Activated CD8-positive, alpha-beta T cell treated with anti-CD3 and anti-CD28 coated beads, Interleukin-2, amount 10 ng/mL, durations not matched to agents 7 days and 5 days (primary cell): Measurements from ENCODE around the gene AHCY. TPM values are rescaled to one million over a fixed set of nuclear protein-coding genes. Genes with fewer than 3 reads are reported as not detected.
"Not testable (repeated sequence)": the region's sequence is repeated elsewhere in the genome, so short reads cannot be mapped to it uniquely, and the experiment has no call there.

Source experiments
- ATAC-seq: fragments of 150-1000 bp; cut with Tn5 transposase; one replicate; pipeline ENCODE4 v1.10.0; 2021; ENCODE audit warnings: moderate library complexity
- CTCF ChIA-PET: fragments of 350-600 bp; sonication (Branson Sonifier 250); formaldehyde crosslinking; loops from one replicate; lab custom pipeline; 2021; ENCODE audit warnings: antibody characterized with exemption; lab: Charles Lee
- POLR2A ChIA-PET: fragments of 350-600 bp; sonication (Branson Sonifier 250); formaldehyde crosslinking; loops from one replicate; lab custom pipeline; 2021; ENCODE audit warnings: antibody characterized with exemption; lab: Charles Lee
- DNase-seq: peaks from one replicate; pipeline ENCODE4 v3.0.0-alpha.2; 2020
- H3K27ac Mint-ChIP-seq: one replicate; pipeline ENCODE4 v1.8.0; 2021; ENCODE audit warnings: mild to moderate bottlenecking, mixed read lengths
- H3K27me3 Mint-ChIP-seq: one replicate; pipeline ENCODE4 v1.8.0; 2021; ENCODE audit warnings: low read depth, mixed read lengths
- H3K36me3 Mint-ChIP-seq: one replicate; pipeline ENCODE4 v1.8.0; 2021; ENCODE audit warnings: low read depth, mixed read lengths
- H3K4me1 Mint-ChIP-seq: one replicate; pipeline ENCODE4 v1.8.0; 2021; ENCODE audit warnings: low read depth, mixed read lengths
- H3K4me3 Mint-ChIP-seq: one replicate; pipeline ENCODE4 v1.8.0; 2021; ENCODE audit warnings: mild to moderate bottlenecking, mixed read lengths
- H3K9me3 Mint-ChIP-seq: one replicate; pipeline ENCODE4 v1.8.0; 2022; ENCODE audit warnings: mixed read lengths; ENCODE audit not compliant: insufficient read depth
- total RNA-seq, 2 experiments: library from RNA; stranded (reverse); gene quantifications; one replicate each; pipeline ENCODE4 v1.2.3, GENCODE V29; 2021

AHCY gene
- total RNA-seq, 2 experiments from 2014 or later = 90.2 to 94.4 TPM

DNA sequence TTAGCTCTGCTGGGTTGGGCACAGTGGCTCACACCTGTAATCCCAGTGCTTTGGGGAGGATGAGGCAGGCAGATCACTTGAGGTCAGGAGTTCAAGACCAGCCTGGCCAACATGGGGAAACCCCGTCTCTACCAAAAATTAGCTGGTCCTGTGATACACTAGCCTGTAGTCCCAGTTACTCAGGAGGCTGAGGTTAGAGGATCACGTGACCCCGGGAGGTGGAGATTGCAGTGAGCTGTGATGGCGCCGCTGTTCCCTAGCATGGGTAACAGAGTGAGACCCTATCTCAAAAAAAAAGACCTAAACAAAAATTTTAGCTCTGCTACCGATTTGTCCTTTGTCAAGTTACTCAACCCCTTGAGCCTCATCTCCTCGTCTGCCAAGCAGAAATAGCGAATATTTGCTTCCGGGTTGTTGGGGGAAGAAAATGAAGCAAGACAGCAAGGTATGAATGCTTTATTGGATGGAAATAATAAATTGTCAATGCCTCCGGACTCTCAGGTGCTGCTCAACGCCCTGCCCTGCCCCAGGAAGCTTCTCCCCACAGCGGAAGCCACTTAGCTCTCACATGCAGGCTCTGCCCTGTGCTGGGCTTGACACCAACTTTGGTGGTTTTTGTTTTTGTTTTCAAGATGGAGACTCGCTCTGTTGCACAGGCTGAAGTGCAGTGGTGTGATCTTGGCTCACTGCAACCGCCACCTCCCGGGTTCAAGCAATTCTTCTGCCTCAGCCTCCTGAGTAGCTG is 35.0 kb upstream of the AHCY start:
- Mint-ChIP-seq H3K4me3 (no peak overlapping the region), H3K4me1 (peaks cover 3% of the 10 kb centered on the region), H3K27ac (no peak overlapping the region), H3K9me3 (no peaks in the 10 kb centered on the region), H3K27me3 (no peaks in the 10 kb centered on the region), H3K36me3 (no peaks in the 10 kb centered on the region)
- ChIA-PET CTCF (interaction anchor here (1.1 kb wide), 1 partner anchor 25 kb away, joined by 4 read pairs; no protein-coding TSS in a partner anchor), POLR2A (no interaction called here)
- DNase-seq (no peak), ATAC-seq (no peak)

DNA sequence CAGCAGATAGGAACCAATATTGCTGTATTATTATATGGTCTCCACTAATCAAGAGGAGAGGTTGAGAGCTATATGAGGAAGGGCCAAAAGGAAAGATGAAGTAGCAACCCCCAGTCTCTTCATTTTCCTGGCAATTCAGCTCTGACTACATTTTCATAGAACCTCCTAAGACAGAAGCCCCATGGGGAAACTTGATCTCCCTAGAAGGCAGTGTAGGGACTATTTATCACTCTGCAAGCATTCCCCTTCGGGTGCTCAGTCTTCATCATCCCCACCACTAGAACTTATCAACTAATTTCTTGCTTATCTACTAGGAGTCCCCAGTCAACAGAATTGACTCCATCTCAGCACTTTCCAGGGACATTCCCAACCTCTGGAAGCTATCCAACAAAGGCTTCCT is 34.4 kb upstream of the AHCY start:
- Mint-ChIP-seq H3K36me3 (no peaks in the 10 kb centered on the region), H3K9me3 (no peaks in the 10 kb centered on the region), H3K27ac (no peak overlapping the region), H3K27me3 (no peaks in the 10 kb centered on the region), H3K4me3 (no peak overlapping the region), H3K4me1 (peaks cover 3% of the 10 kb centered on the region)
- ATAC-seq = no peak
- DNase-seq = no peak
- ChIA-PET POLR2A (interaction anchor here (0.6 to 1.2 kb wide), 2 partner anchors 26 to 658 kb away, joined by 3 to 5 read pairs; partner anchors contain the start of gene ITCH), CTCF (interaction anchor here (0.9 to 1.2 kb wide), 4 partner anchors 11 to 186 kb away, joined by 3 to 4 read pairs (median 4); no protein-coding TSS in a partner anchor)

DNA sequence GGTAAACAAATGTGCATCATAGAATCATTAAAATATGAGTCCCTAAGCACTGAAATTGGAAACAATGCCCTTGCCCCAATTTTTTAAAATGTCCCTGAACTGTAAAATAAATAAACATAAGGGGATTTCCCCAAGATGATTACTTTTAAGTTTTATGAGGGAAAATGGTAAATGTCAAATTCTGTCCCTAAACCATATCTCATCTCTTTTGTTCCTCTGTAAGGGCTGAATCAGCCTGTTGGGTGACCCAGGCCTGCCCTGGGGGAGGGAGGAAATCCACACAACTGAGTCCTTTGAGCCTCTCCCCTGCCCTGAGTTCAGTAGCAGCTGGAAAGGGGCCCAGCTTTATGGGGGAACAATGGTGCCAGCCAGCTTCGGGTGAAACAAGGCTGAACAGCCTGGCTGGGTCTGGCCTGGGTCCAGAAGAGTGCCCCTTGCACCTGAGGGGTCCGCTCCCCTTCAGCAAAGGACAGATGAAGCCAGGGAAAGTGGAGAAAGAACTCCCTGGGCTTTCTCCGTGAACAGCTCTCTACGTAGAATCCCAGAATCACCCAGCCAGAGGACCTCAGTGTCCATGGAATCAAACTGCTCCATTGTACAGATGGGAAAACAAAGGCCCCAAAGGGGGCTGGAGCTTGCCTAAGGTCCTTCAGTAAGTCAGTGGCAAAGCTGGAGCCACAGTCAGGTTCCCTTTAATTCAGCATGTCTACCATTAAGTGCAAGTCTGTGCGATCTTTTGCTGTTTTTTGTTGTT is 31.7 kb upstream of the AHCY start:
- ChIA-PET POLR2A (no interaction called here), CTCF (interaction anchor here (4.1 kb wide), 1 partner anchor 22 kb away, joined by 21 read pairs; no protein-coding TSS in a partner anchor)
- ATAC-seq (no peak), DNase-seq (no peak)
- H3K4me1 Mint-ChIP-seq = peaks cover 3% of the 10 kb centered on the region
- no peaks in the 10 kb centered on the region for H3K36me3 Mint-ChIP-seq
- no peak overlapping the region for H3K27ac Mint-ChIP-seq
- H3K27me3 Mint-ChIP-seq = no peaks in the 10 kb centered on the region
- no peak overlapping the region for H3K4me3 Mint-ChIP-seq
- no peaks in the 10 kb centered on the region for H3K9me3 Mint-ChIP-seq

DNA sequence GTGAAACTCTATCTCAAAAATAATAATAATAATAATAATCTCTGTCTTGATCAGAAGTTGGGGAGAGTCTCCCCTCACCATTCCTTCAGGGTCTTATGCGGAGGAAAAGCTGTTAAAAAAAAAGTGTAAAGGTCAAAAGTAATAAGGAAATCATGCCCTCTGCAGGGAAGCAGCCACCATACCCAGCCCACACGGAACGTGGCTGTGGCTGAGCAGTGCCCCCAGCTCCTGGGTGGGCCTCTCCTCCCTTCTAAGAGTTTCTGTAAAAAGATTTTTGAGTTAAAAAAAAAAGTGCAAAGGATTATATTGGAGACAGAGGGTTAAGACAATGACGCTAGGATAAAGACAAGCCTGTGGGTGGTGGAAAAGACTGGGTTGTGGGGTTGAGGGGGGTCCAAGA is 30.6 kb upstream of the AHCY start:
- ChIA-PET POLR2A (no interaction called here), CTCF (interaction anchor here (4.1 kb wide), 1 partner anchor 21 kb away, joined by 21 read pairs; no protein-coding TSS in a partner anchor)
- Mint-ChIP-seq H3K4me3 (no peak overlapping the region), H3K4me1 (peaks cover 3% of the 10 kb centered on the region), H3K27me3 (no peaks in the 10 kb centered on the region), H3K36me3 (no peaks in the 10 kb centered on the region), H3K9me3 (no peaks in the 10 kb centered on the region), H3K27ac (no peak overlapping the region)
- DNase-seq = no peak
- no peak for ATAC-seq

DNA sequence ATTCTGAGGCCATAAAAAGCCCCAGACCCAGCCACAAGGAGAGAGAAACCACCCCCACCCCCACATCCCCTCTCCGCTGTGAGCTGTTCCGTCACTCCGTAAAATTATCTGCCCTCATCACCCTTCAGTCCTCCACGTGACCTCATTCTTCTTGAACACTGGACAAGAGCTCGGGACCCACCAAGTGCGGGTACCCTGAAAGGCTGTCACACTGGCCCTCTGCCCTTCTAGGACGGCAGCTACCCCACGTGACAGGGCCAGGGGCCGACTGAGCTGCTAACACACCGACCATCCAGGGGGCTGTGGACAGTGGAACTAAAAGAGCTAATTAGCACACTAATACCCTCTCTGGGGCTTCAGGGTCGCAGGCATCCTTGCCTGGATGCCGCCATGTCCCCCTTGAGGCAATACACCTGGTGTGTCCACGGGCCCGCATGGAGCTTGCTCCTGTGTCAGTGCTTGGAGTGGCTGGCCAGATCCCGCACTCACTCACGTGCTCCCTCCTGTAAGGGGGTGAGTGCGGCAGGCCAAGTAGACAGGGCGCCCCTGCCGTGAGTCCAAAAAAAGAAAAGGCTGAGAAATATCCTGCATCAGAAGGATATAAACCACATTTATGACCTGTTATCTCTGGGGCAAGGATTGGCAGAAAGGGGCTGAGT is 29.2 kb upstream of the AHCY start:
- H3K27me3 Mint-ChIP-seq = no peaks in the 10 kb centered on the region
- no peaks in the 10 kb centered on the region for H3K4me1 Mint-ChIP-seq
- no peaks in the 10 kb centered on the region for H3K36me3 Mint-ChIP-seq
- no peak for ATAC-seq
- no peak overlapping the region for H3K4me3 Mint-ChIP-seq
- CTCF ChIA-PET = interaction anchor here (4.1 kb wide), 1 partner anchor 19 kb away, joined by 21 read pairs; no protein-coding TSS in a partner anchor
- H3K27ac Mint-ChIP-seq = no peak overlapping the region
- no peak for DNase-seq
- no peaks in the 10 kb centered on the region for H3K9me3 Mint-ChIP-seq
- POLR2A ChIA-PET = interaction anchor here (0.6 kb wide), 1 partner anchor 183 kb away, joined by 5 read pairs; no protein-coding TSS in a partner anchor

DNA sequence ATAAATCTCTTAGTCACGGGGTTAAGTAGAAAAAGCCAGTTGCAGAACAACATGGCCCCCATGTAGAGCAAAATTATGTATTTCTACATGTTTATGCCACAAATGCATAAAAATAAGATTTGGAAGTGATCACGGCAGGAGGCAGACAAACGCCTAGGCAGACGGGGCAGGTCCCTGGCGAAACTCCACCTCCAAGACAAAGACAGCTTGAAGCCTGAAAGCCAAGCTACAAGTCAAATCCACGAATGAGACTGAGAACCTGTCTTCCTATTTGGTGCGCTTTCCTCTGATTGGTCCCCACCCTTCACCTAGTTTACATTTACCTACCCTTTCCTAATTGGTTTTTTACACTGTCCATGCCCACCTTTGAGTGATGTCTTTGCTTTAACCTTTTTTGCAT is 28.7 kb upstream of the AHCY start:
- Mint-ChIP-seq H3K27ac (no peak overlapping the region), H3K36me3 (no peaks in the 10 kb centered on the region), H3K9me3 (no peaks in the 10 kb centered on the region), H3K4me1 (no peaks in the 10 kb centered on the region), H3K4me3 (no peak overlapping the region), H3K27me3 (no peaks in the 10 kb centered on the region)
- ATAC-seq = no peak
- CTCF ChIA-PET = no interaction called here
- POLR2A ChIA-PET = no interaction called here
- DNase-seq = no peak

DNA sequence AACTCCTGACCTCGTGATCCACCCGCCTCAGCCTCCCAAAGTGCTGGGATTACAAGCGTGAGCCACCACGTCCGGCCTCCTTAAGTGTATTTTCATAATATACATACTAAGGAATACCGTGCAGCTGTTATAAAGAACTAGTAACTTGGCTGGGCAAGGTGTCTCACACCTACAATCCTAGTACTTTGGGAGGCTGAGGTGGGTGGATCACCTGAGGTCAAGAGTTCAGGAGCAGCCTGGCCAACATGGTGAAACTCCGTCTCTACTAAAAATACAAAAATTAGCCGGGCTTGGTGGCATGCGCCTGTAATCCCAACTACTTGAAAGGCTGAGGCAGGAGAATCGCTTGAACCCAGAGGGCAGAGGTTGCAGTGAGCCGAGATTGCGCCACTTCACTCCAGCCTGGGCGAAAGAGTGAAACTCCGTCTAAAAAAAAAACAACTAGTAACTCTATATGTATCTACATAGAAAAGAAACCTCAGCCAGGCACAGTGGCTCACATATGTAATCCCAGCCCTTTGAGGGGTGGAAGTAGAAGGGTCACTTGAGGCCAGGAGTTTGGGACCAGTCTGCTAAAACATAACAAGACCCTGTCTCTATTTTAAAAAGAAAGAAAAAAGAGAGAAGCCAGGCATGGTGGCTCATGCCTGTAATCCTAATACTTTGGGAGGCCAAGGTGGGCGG is 27.8 kb upstream of the AHCY start:
- H3K4me1 Mint-ChIP-seq, H3K4me3 Mint-ChIP-seq, POLR2A ChIA-PET, CTCF ChIA-PET, H3K36me3 Mint-ChIP-seq, DNase-seq, H3K9me3 Mint-ChIP-seq, ATAC-seq, H3K27me3 Mint-ChIP-seq, H3K27ac Mint-ChIP-seq: not testable (repeated sequence)

DNA sequence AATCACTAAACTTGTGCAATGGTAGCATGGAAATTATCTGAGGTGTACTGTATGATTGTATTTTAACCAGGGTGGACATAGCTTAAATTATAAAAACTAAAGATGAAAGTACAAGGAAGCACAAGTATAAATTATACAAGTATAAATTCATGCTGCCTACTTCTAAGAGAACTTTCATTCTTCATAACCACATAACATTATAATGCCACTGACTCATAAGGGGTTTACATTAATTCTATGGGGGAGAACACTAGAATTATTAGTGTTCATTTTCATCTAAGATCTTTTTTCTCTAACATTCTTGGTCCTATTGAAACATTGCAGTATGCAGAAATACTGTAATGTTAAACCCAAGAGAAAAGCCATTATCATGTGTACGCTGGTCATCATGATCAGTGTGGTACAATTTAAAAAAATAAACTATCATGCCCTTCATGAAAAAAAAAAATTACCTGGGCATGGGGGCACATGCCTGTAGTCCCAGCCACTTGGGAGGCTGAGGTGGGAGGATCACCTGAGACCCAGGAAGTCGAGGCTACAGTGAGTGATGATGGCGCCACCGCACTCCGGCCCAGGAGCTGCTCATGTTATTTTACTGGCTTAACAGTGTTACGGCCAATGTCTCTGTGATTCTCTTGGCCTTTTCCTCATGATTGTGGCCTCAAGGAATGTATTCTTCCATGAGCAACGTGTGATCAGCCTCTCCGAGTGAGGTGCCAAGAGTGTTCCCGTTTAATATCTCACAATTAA is 25.9 kb upstream of the AHCY start:
- POLR2A ChIA-PET = no interaction called here
- H3K4me1 Mint-ChIP-seq = no peaks in the 10 kb centered on the region
- no peaks in the 10 kb centered on the region for H3K27me3 Mint-ChIP-seq
- H3K36me3 Mint-ChIP-seq = no peaks in the 10 kb centered on the region
- ATAC-seq (no peak), DNase-seq (no peak)
- no peak overlapping the region for H3K4me3 Mint-ChIP-seq
- no peak overlapping the region for H3K27ac Mint-ChIP-seq
- CTCF ChIA-PET = no interaction called here
- no peaks in the 10 kb centered on the region for H3K9me3 Mint-ChIP-seq

DNA sequence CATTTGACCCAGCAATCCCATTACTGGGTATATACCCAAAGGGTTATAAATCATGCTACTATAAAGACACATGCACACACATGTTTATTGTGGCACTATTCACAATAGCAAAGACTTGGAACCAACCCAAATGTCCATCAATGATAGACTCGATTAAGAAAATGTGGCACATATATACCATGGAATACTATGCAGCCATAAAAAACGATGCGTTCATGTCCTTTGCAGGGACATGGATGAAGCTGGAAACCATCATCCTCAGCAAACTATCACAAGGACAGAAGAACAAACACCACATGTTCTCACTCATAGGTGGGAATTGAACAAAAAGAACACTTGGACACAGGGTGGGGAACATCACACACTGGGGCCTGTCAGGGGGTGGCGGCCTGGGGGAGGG is 25.1 kb upstream of the AHCY start:
- H3K9me3 Mint-ChIP-seq, DNase-seq, H3K36me3 Mint-ChIP-seq, H3K4me1 Mint-ChIP-seq, H3K27me3 Mint-ChIP-seq, CTCF ChIA-PET, H3K4me3 Mint-ChIP-seq, ATAC-seq, H3K27ac Mint-ChIP-seq, POLR2A ChIA-PET: not testable (repeated sequence)

DNA sequence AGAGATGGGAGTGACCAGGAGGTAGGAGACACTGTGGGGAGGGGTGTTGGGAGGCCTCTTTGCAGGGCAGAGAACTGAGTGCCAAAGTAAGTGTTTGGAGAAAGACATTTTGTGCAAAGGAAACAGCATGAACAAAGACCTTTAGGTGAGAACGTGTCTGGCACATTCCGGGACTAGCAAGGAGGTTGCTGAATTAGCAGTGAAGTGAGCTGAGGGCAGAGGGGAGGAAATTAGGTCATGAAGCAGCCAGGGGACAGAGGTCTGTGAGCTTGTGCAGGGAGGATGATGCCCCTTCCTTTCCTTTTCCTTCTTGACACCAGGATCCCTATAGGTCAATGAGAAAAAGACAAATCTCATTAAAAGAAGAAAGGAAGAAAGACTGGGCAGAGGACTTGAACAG is 21.4 kb upstream of the AHCY start:
- Mint-ChIP-seq H3K27me3 (peaks cover 16% of the 10 kb centered on the region), H3K9me3 (no peaks in the 10 kb centered on the region), H3K27ac (no peak overlapping the region), H3K4me3 (no peak overlapping the region), H3K4me1 (no peaks in the 10 kb centered on the region), H3K36me3 (no peaks in the 10 kb centered on the region)
- DNase-seq = no peak
- ChIA-PET CTCF (interaction anchor here (0.9 to 3.6 kb wide), 2 partner anchors 12 to 445 kb away, joined by 3 to 20 read pairs; no protein-coding TSS in a partner anchor), POLR2A (no interaction called here)
- no peak for ATAC-seq
